Ammon's horn (tissue), 1 donor: ENCODE data around the gene SMIM1.

Experiments used
- DNase-seq: peaks from one replicate; pipeline ENCODE4 v3.0.0-alpha.2; 2016; ENCODE audit warnings: low spot score

SMIM1 gene

GRCh38 chr1:3777078-3777547 lies 4.6 kb downstream of the SMIM1 start:
- DNase-seq = no peak

DNA sequence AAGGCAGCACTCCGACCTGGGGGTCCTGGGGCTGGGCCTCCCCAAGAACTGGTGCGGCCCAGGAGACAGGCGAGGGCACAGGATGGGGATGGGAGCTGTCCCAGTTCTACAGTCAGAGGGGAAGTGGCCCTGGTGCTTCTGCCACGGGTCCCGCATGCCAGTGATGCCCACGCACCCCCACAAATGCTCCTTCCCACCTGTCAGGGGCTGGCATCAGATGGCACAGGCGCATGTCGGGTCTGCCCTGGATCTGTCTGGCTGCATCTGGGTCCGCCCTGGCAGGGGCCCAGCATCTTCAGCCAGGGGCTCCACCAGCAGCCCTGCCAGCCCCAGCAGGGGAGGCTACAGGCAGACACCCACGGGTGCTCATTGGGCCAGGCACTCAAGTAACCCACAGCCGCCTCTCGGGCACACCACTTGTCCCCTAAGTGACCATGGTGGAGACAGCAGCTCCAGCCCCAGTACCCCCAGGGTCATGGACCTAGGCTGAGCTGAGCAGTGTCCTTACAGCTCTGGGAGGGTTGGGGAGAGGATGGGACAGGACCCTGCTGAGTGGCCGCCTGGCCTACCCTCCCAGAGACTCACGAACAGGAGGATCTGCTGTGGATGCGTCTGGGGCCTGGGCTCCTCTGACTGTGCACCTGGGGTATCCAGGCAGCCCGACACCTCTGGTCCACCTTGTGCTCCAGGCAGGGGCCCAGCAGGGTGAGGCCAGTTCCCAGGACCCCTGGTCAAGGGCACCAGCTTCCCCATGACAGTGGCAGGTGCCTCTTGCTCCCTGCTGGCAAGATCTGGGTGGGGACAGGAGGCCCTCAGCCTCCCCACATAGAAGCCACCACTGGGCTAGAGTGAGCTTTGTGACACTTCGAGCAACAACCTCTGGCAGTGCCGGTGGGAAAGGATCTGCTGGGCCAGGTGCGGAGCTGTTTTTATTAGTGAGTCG lies 5.4 kb downstream of the SMIM1 start:
- DNase-seq = no peak

- DNase-seq = no peak
These were observed 6.2 kb downstream of the SMIM1 start for GRCh38 chr1:3778590-3779264.

GRCh38 chr1:3779265-3779911 lies 6.8 kb downstream of the SMIM1 start:
- no peak for DNase-seq

DNA sequence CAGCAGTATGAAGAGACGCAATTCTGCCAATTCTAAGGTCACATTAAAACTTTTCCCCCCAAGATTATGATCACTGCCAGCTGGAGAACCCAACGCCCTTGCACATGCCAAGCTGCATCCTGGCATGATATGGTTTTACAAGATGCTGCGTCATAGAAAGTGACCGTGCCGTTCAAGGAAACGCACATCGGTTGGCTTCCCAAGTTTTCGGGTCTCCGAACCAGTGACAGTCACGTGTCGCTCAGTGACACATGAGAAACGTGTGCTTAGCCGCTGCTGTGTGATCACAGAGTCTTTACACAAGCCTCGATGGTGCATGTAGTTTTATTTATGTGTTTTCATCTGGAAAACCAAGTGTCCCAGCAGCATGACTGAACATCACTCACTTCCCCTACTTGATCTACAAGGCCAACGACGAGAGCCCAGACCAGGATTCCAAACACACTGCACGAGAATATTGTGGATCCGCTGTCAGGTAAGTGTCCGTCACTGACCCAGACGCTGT lies 7.4 kb downstream of the SMIM1 start:
- no peak for DNase-seq

GRCh38 chr1:3780901-3781300 lies 8.4 kb downstream of the SMIM1 start:
- no peak for DNase-seq

DNA sequence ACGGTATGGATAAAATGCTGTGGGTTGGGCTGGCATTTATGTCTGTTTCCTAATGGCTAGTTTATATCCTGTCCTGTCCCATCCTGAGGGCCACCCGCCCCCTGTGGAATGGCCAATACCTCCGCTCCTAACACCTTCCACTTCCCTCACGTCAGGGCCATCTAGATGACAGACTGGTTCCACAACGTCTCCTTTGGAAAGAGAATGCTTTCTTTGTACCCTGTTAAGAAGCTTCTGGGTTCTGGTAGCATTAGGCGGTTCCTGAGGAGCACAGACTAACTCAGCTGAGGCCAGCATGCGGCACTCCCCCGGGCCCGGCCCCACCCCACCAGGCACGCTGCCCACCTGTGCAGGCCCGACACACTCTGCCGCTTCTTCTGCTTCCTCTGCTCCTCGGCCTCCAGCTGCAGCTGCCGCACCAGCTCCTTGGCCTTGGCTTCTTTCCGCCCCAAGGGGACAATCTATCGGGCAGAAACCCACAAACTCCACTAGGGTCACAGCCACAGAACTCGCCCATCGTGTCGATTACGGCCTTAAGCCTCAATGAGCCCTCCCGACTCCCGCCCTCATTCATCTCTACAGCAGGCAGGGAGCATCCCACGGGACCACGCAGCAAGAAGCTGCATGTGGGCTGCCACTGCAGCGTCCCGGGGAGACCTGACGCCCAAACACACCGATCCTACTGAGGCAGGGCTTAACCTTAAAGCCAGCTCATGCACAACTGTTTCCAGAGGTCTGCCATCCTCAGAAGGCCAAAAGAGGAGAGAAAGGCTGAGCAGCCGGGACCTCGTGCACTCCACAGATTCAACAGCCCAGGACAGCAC lies 11.3 kb downstream of the SMIM1 start:
- no peak for DNase-seq

DNA sequence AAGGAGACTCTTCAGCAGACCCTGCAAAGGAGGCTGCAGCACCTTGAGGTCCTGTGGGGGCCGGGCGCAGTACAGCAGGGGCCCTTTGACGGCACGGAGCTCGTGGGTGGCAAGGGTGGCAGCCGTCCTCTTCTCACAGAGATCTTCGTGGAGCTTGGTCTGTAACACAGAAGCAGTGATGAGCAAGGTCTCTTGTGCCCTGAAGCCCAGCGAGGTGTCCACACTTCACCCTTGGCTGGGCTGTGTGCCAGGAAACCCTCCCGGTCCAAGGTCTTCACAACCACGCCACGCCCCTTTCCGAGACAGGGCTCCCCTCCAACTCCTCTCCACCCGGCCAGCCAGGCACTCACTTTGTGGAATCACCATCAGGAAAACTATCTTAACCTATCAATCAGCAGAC lies 12.5 kb downstream of the SMIM1 start:
- DNase-seq = no peak

GRCh38 chr1:3785456-3786157 lies 13.1 kb downstream of the SMIM1 start:
- DNase-seq = no peak

DNA sequence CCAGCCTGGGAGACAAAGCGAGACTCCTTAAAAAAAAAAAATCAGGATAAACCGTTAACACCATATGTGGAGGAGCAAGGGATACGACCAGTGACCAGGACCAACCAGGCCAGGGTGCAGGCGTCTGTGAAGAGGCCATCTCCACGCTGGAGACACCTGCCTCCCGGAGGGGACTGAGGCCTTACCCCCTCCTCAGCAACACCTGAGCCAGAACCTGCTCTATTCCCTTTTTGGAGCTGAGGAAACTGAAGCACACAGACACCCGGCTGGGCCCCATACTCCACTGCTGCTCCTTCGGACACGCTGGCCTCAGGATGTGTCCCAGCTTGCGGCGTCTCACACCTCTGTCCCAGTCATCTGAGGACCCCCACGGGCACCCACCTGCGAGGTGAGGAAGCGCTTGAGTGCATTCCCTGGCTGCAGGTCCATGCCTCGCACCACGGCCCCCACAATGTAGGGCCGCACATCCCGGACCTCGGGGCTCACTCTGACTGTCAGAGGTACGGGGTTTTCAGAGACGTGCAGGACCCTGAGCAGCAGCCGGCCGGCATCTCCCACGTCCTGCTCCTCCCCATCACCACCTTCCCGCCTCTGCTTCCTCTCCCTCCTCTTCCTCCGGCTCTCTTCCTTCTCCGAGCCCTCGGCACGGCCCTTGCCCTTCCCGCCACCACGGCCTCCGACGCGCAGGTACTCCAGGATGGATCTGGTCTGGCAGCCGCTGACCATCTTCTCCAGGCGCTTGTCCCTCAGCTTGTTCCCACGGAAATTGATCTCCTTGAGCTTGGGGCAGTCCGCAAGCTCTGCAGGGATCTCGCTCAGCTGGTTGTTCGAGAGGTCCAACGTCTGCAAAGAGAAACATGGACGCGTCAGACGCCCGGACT lies 14.2 kb downstream of the SMIM1 start:
- no peak for DNase-seq

- DNase-seq = no peak
These were observed 14.8 kb downstream of the SMIM1 start for GRCh38 chr1:3787349-3787715.

- no peak for DNase-seq
These were observed 15.4 kb downstream of the SMIM1 start for GRCh38 chr1:3787745-3788605.

DNA sequence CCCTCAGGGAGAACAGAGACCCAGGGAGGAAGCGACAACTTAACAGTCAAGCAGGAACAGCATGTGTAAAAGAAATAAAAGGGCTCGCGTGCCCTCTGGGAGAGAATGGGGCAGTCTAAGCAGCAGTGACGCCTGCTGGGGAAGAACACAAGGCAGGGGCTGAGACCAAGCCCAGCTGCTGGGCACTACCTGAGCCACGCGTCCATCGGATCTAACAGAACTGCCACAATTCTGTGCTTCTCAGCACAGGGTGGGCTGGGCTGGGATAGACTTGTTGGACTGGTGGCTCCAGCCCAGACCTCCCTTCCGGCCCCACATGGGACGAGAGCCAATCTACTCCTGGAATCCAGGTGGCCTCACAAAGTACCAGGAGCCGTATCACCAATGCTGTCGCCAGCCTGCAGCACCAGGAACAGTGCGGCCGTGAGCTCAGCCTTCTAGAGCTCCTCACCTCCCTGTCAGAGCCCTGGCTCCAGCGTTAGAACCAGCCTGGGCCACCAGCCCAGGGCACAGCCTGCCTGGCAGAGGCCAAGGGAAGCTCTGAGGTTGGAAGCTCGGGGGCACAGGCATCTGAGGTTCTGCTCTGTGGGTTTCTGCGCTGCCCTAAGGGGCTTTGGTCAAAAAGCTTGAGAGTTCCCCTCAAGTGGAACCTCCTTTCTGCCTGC lies 16.3 kb downstream of the SMIM1 start:
- DNase-seq = no peak

DNA sequence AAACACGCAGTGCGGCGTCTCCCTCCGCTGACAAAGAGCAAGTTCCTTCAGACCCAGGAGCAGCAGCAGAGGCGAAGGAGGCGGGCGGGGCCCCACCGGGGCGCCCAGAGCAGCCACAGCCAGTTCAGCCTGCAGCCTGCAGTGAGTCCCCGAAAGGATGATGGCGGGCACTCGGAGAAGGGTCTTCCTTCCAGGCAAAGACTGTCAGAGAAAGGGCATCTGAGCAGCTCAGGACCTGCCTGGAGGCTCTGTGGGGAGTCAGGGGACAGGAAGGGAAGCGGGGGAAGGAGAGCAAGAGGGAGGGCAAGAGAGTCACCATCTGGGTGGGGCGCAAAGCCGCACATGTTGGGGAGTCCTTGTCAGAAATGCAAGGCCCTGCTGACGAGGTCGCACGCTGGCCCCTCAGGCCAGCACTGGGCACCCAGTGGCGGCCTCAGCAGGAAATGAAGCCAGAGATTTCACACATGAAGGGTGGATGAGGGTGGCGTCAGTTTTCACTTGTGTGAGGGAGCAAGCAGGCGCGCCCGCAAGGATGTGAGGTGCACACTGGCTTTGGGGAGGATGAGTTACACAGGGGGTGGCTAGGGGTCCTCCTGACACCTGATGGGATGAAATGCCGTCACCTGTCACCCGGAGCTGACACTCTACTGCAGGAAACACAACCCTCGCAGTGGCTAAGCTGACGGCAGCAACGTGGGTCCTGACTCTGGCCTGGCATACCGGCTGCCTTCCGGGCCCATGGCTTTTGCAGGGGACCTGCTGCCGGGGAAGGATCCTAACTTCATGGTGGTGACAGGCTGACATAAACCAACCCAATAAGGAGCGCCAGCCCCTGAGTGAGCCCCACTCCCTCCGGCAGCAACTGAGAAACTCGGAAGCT lies 17.1 kb downstream of the SMIM1 start:
- no peak for DNase-seq

GRCh38 chr1:3790500-3790923 lies 18.0 kb downstream of the SMIM1 start:
- DNase-seq = no peak

DNA sequence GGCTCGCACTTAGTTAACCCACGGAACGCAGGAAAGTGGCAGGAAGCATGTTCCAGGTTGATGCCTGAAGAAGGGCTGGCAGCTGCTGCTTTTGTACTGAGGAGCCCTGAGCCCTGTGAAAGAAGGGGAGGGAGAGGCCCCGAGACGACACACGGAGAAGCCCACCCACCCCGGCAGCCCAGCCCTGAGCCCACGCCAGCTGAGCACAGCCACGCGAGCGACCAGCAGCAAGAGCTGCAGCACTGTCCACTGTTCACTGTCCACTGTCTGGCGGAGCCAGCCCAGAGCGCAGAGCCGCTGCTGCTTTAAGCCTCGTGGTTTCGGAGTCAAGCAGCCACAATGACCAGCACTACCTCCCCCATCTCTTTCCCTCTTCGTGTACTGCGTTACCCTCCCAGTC lies 18.4 kb downstream of the SMIM1 start:
- no peak for DNase-seq

DNA sequence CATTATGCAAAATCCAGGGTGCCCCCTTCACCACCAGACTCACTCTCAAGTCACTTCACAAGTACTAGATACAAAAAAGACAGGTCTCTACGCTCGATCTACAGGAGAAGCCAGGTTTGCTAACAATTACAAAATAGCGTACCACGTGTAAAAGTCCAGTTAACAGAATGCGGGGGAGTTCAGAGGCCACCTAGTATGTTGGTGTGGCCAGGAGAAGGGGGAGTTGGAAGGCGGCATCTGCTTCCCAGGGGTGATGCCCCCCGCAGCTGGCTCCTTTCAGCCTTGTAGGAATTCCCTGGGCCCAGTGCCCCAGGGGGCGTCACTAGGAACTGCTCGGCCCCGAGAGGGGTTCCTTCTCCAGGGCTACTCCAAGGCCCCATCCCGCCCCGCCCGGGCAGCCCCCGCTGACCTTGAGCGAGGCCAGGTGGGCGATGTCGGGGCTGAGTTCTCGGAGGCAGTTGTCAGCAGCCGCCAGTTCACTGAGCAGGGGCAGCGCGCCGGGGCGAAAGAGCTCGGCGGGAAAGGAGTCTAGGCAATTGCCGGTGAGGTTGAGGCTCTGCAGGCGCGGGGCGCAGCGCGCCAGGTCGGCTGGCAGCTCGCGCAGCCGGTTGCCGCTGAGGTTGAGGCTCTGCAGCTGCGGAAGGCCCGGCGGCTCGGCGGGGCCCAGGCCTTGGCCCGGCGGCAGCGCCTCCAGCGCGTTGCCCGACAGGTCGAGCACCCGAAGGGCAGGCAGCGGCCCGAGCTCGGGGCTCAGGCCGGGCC lies 23.1 kb downstream of the SMIM1 start:
- DNase-seq = no peak
